Effector memory CD4-positive, alpha-beta T cell (primary cell): ENCODE measurements around the gene MBD5.

Experiments
- DNase-seq, 3 donors: peaks; one replicate each; pipeline ENCODE4 v3.0.0-alpha.2; 2020
- H3K27ac ChIP-seq: 2 replicates; pipeline ENCODE4 v1.7.0; 2013; ENCODE audit warnings: mild to moderate bottlenecking, low read length, moderate library complexity; ENCODE audit not compliant: insufficient read depth, poor library complexity, severe bottlenecking
- H3K27me3 ChIP-seq: replicated peaks from 2 replicates; pipeline ENCODE4 v1.7.0; 2013; ENCODE audit warnings: mild to moderate bottlenecking, low read length; ENCODE audit not compliant: insufficient read depth, control insufficient read depth, poor library complexity, severe bottlenecking
- H3K36me3 ChIP-seq: 2 replicates; pipeline ENCODE4 v1.7.0; 2013; ENCODE audit warnings: mild to moderate bottlenecking, low read length, moderate library complexity; ENCODE audit not compliant: control insufficient read depth, insufficient read depth
- H3K4me1 ChIP-seq: 2 replicates; pipeline ENCODE4 v1.7.0; 2013; ENCODE audit warnings: low read length, mild to moderate bottlenecking; ENCODE audit not compliant: control insufficient read depth, insufficient read depth, poor library complexity, severe bottlenecking
- H3K4me3 ChIP-seq: 2 replicates; pipeline ENCODE4 v1.7.0; 2013; ENCODE audit warnings: low read length, low read depth, mild to moderate bottlenecking; ENCODE audit not compliant: insufficient read depth, poor library complexity, severe bottlenecking
- H3K9me3 ChIP-seq: 2 replicates; pipeline ENCODE4 v1.7.0; 2013; ENCODE audit warnings: mild to moderate bottlenecking, low read length, moderate library complexity; ENCODE audit not compliant: control insufficient read depth

The MBD5 gene

GRCh38 chr2:148237911-148238310, 217.0 kb downstream of the MBD5 start:
- Histone ChIP-seq H3K9me3 (no peaks in the 10 kb centered on the region), H3K27ac (no peak overlapping the region), H3K4me1 (no peaks in the 10 kb centered on the region), H3K36me3 (peaks cover 15% of the 10 kb centered on the region), H3K4me3 (no peak overlapping the region), H3K27me3 (no peaks in the 10 kb centered on the region)
- no peak for DNase-seq

- no peak for DNase-seq
These were observed 217.7 kb downstream of the MBD5 start for GRCh38 chr2:148238561-148238960.

GRCh38 chr2:148240838-148241237, 219.9 kb downstream of the MBD5 start:
- H3K9me3 ChIP-seq, result no peaks in the 10 kb centered on the region
- peaks cover 10% of the 10 kb centered on the region for H3K36me3 ChIP-seq
- no peak overlapping the region for H3K27ac ChIP-seq
- no peak overlapping the region for H3K4me3 ChIP-seq
- H3K27me3 ChIP-seq, result no peaks in the 10 kb centered on the region
- no peak for DNase-seq
- no peaks in the 10 kb centered on the region for H3K4me1 ChIP-seq

More at GRCh38 chr2:148238561-148238960, 217.7 kb downstream of the MBD5 start:
- Histone ChIP-seq H3K27me3 (no peaks in the 10 kb centered on the region), H3K4me3 (no peak overlapping the region), H3K4me1 (no peaks in the 10 kb centered on the region), H3K27ac (no peak overlapping the region), H3K9me3 (no peaks in the 10 kb centered on the region), H3K36me3 (peaks cover 15% of the 10 kb centered on the region)

- no peak overlapping the region for H3K27ac ChIP-seq
- H3K36me3 ChIP-seq, result no peaks in the 10 kb centered on the region
- H3K4me3 ChIP-seq, result no peak overlapping the region
- H3K27me3 ChIP-seq, result no peaks in the 10 kb centered on the region
- H3K9me3 ChIP-seq, result no peaks in the 10 kb centered on the region
- H3K4me1 ChIP-seq, result no peaks in the 10 kb centered on the region
- DNase-seq, result no peak
These were observed 223.9 kb downstream of the MBD5 start for GRCh38 chr2:148244593-148245292.

GRCh38 chr2:148251993-148252392, 231.1 kb downstream of the MBD5 start:
- no peak for DNase-seq
- Histone ChIP-seq H3K27ac (no peak overlapping the region), H3K27me3 (no peaks in the 10 kb centered on the region), H3K36me3 (no peaks in the 10 kb centered on the region), H3K9me3 (no peaks in the 10 kb centered on the region), H3K4me1 (no peaks in the 10 kb centered on the region), H3K4me3 (no peak overlapping the region)

GRCh38 chr2:148252646-148253045, 231.8 kb downstream of the MBD5 start:
- H3K27me3 ChIP-seq, result no peaks in the 10 kb centered on the region
- no peaks in the 10 kb centered on the region for H3K36me3 ChIP-seq

GRCh38 chr2:148253685-148254084, 232.8 kb downstream of the MBD5 start:
- DNase-seq, result no peak
- no peak overlapping the region for H3K4me3 ChIP-seq

More at GRCh38 chr2:148252646-148253045, 231.8 kb downstream of the MBD5 start:
- Histone ChIP-seq H3K27ac (no peak overlapping the region), H3K9me3 (no peaks in the 10 kb centered on the region), H3K4me1 (no peaks in the 10 kb centered on the region), H3K4me3 (no peak overlapping the region)
- DNase-seq, result no peak

GRCh38 chr2:148255929-148256328, 235.0 kb downstream of the MBD5 start:
- Histone ChIP-seq H3K27ac (no peak overlapping the region), H3K27me3 (no peaks in the 10 kb centered on the region), H3K36me3 (no peaks in the 10 kb centered on the region), H3K4me3 (no peak overlapping the region), H3K4me1 (no peaks in the 10 kb centered on the region), H3K9me3 (peaks cover 6% of the 10 kb centered on the region)
- DNase-seq, result no peak

More at GRCh38 chr2:148253685-148254084, 232.8 kb downstream of the MBD5 start:
- H3K27ac ChIP-seq, result no peak overlapping the region
- no peaks in the 10 kb centered on the region for H3K36me3 ChIP-seq
- no peaks in the 10 kb centered on the region for H3K27me3 ChIP-seq
- no peaks in the 10 kb centered on the region for H3K4me1 ChIP-seq
- H3K9me3 ChIP-seq, result no peaks in the 10 kb centered on the region

GRCh38 chr2:148257276-148257675, 236.4 kb downstream of the MBD5 start:
- Histone ChIP-seq H3K27me3 (no peaks in the 10 kb centered on the region), H3K36me3 (no peaks in the 10 kb centered on the region), H3K9me3 (peaks cover 6% of the 10 kb centered on the region), H3K4me3 (no peak overlapping the region), H3K4me1 (no peaks in the 10 kb centered on the region), H3K27ac (no peak overlapping the region)
- no peak for DNase-seq

GRCh38 chr2:148258124-148258523, 237.2 kb downstream of the MBD5 start:
- DNase-seq, result no peak
- H3K4me3 ChIP-seq, result no peak overlapping the region
- no peaks in the 10 kb centered on the region for H3K27me3 ChIP-seq
- peaks cover 6% of the 10 kb centered on the region for H3K9me3 ChIP-seq
- no peak overlapping the region for H3K27ac ChIP-seq
- H3K36me3 ChIP-seq, result no peaks in the 10 kb centered on the region
- no peaks in the 10 kb centered on the region for H3K4me1 ChIP-seq
